GM12801 (cell line): Measurements from ENCODE around the gene P3R3URF.

Experiments
- TF ChIP-seq, protein P1 (sequence below): IDR thresholded peaks from one replicate; pipeline ENCODE4 v1.5.1; 2011; ENCODE audit warnings: control low read depth; ENCODE audit not compliant: insufficient read length; ENCODE audit errors: extremely low read depth

Gene P3R3URF

DNA sequence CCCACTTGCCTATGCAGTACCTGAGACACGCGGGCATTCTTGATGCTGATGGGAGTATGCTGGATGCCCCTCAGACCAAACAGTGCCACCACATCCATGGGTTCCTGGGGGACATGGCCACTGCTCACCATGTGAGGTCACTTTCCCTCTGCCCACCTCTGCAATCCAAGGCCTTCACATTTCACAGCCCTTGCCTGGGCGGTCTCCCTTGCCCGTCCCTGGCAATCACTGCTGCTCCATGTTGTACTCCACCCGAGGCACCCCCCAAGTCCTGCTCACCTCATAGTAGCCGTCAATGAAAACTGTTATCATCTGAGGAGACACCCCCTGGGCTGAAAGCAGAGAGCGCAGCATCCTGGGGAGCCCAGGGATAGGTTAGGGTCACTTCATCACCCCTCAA lies 17.0 kb upstream of the P3R3URF start:
- TF ChIP-seq, protein P1, sequence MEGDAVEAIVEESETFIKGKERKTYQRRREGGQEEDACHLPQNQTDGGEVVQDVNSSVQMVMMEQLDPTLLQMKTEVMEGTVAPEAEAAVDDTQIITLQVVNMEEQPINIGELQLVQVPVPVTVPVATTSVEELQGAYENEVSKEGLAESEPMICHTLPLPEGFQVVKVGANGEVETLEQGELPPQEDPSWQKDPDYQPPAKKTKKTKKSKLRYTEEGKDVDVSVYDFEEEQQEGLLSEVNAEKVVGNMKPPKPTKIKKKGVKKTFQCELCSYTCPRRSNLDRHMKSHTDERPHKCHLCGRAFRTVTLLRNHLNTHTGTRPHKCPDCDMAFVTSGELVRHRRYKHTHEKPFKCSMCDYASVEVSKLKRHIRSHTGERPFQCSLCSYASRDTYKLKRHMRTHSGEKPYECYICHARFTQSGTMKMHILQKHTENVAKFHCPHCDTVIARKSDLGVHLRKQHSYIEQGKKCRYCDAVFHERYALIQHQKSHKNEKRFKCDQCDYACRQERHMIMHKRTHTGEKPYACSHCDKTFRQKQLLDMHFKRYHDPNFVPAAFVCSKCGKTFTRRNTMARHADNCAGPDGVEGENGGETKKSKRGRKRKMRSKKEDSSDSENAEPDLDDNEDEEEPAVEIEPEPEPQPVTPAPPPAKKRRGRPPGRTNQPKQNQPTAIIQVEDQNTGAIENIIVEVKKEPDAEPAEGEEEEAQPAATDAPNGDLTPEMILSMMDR = no peak

GRCh38 chr1:46192171-46192570 lies 15.9 kb upstream of the P3R3URF start:
- TF ChIP-seq, protein P1 = no peak

DNA sequence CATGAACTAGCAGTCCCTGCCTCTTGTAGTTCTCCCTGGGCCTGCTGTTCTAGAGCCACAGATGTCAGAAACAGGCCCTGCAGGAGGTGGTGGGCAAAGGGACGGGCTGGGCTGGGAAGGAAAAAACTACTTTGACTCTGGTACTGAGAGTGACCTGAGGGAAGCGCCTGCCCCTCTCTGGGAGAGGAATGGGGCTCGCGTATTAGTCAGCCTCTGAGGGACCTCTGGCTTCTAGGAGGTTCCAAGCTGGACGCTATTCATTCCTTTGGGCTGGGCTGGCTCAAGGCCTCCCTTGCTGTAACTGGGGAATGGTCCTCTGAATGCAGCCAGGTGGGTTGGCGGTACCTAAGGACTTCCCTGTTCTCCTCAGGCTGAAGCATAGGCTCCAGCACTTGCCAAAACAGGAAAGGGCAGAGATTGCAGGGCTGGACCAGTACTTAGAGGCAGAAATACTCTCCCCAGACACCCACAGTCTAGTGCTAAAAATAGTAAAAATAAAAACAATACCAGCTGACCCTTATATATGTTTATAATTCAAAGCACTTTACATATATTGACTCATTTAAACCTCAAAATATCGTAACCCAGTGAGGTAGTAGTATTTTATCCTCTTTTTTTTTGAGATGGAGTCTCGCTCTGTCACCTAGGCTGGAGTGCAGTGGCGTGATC lies 14.9 kb upstream of the P3R3URF start:
- TF ChIP-seq, protein P1 = no peak

DNA sequence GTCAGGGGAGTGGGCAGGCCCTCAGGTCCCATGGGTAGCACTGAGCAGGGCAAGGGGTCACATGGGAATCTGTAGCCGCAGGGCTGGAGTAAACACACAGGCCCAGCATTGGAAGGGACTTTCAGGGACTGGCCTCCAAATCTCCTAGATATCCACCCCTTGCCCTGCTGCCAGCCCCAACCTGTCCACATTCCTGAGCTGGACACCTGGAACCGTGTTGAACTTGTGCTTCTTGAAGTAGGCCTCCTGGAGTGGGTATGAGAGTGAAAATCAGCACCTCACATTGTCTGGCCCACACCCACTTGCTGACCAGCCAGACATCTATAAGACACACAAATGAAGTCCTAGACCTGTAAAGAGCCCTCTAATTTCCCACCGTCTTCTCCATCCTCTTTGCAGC lies 14.3 kb upstream of the P3R3URF start:
- TF ChIP-seq, protein P1 = no peak

GRCh38 chr1:46188295-46189030 lies 12.2 kb upstream of the P3R3URF start:
- TF ChIP-seq, protein P1 = no peak

- TF ChIP-seq, protein P1 = no peak
Measured at GRCh38 chr1:46187106-46187869, 11.0 kb upstream of the P3R3URF start.

GRCh38 chr1:46186076-46186475 lies 9.8 kb upstream of the P3R3URF start:
- TF ChIP-seq, protein P1 = no peak
